Stomach (tissue), 9 donors: ENCODE results near the gene UBE2J1. TPM values are rescaled to one million over a fixed set of nuclear protein-coding genes. Genes with fewer than 3 reads are reported as not detected.
A peak's percentile ranks its signal among the peaks of the same experiment; 100 is the strongest.

Source experiments
- DNase-seq, 2 donors: peaks; one replicate each; pipeline versions ENCODE4 v3.0.0 to v3.0.0-alpha.2; 2013 to 2019
- H3K27ac ChIP-seq, 5 donors: fragments of 200-600 bp in 4 of 5; sonication (generic) in 4 of 5; one replicate each; pipeline ENCODE4 v1.5.1; 2013 to 2019; ENCODE audit warnings: mild to moderate bottlenecking in 1 of 5, moderate library complexity in 1 of 5
- H3K27me3 ChIP-seq, 3 donors: fragments of 200-600 bp; sonication (generic); one replicate each; pipeline ENCODE4 v1.5.1; 2017 to 2019; ENCODE audit warnings: mixed run types in 1 of 3
- H3K36me3 ChIP-seq, 4 donors: fragments of 200-600 bp; sonication (generic); 1 replicate in 3 of 4; 2 replicates in 1 of 4; pipeline ENCODE4 v1.5.1; 2016 to 2019
- H3K4me1 ChIP-seq, 4 donors: fragments of 200-600 bp; sonication (generic); one replicate each; pipeline ENCODE4 v1.5.1; 2016 to 2019
- H3K4me3 ChIP-seq, 4 donors: fragments of 200-600 bp; sonication (generic) in 3 of 4; one replicate each; pipeline ENCODE4 v1.5.1; 2016 to 2019; ENCODE audit warnings: mild to moderate bottlenecking in 1 of 4
- H3K9me3 ChIP-seq, 4 donors: fragments of 200-600 bp; sonication (generic); one replicate each; pipeline ENCODE4 v1.5.1; 2016 to 2019
- EP300 ChIP-seq: sonication (generic); formaldehyde crosslinking; IDR thresholded peaks from one replicate; pipeline ENCODE4 v1.6.1; 2017; ENCODE audit warnings: antibody characterized with exemption
- POLR2A ChIP-seq, 4 donors: fragments of 450-650 bp; IDR thresholded peaks; one replicate each; pipeline ENCODE4 v1.6.1; 2016; ENCODE audit warnings: antibody characterized with exemption in 4 of 4, control low read depth in 2 of 4, mild to moderate bottlenecking in 1 of 4, moderate library complexity in 1 of 4
- POLR2AphosphoS5 ChIP-seq, 3 donors: sonication (generic); formaldehyde crosslinking; IDR thresholded peaks; one replicate each; pipeline ENCODE4 v1.6.1; 2016; ENCODE audit warnings: antibody characterized with exemption in 3 of 3
- WGBS, 5 donors: extraction: QIAGEN DNeasy Blood & Tissue Kit in 3 of 5; methylation state at CpG; one replicate each; pipeline versions ENCODE4 v1.1.5 to v1.1.7; 2013 to 2018; 5-methylcytosine and 5-hydroxymethylcytosine counted together
- intact Hi-C: fragments of 100-400 bp; cut with DNase I; formaldehyde crosslinking; loops from one replicate; pipeline ENCODE4 v1.15.1; 2023; ENCODE audit warnings: low total_unique reads
- polyA plus RNA-seq, 3 donors: library from polyadenylated mRNA; stranded (reverse); fragments of 200-250 nt; gene quantifications; one replicate each; pipeline ENCODE4 v1.2.3, GENCODE V29; 2013
- total RNA-seq, 5 donors: library from RNA; depleted of rRNA; stranded (reverse); fragments of >200 nt; gene quantifications; one replicate each; pipeline versions ENCODE4 v1.1.0 to v1.2.3, GENCODE V29; 2014 to 2016
- TF ChIP-seq, protein P1 (sequence below), 7 experiments: fragments of 450-650 bp in 4 of 7; fragments of 200-600 bp in 3 of 7; sonication (generic) in 3 of 7; IDR thresholded peaks; one replicate each; pipeline ENCODE4 v1.5.1; 2016 to 2019; ENCODE audit warnings: antibody characterized with exemption in 7 of 7, control low read depth in 2 of 7, mild to moderate bottlenecking in 1 of 7
- donor health status: healthy with polysubstance abuse.
- donor health status: Bipolar disorder and iron deficiency.
- donor health status: healthy.

The UBE2J1 gene
- total and polyA plus RNA-seq, 8 donors, result 5.2 to 58.6 (median 24.0) TPM

DNA sequence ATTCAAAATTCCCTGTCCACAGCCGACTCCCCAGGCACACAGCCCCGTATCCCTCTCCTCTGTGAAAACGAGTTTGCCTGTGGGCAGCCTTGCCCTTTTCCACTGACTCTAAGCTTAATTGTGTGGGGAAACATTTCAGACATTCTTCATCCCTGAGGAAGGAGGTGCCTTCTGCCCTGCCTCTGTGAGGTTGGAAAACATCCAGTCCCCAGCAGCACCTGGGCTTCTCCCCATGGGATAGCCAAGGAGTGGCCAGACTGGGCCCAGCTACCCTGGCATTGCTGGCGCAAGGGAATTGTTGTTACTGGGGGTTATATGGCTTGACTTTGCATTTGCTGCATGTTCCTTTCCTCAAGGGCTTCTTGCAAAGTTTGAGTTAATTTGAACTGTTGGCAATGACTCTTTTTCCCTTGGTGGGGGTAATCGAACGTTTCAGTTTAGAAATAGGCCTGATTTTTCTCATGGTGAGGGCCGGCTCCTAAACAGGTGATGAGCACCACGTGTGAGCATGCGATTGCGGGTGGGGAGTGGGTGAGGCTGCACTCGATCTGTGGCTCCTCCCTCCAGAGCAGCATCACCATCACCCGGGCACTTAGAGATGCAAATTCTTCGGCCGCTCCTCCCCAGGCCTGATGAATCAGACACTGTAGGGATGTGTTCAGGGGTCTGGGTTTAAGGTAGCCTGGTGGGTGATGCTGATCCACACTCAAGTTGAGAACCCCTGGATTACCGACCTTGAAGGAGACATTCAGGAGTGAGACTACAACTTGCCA lies 67.4 kb downstream of the UBE2J1 start:
- 74 to 83% (median 81%) methylated on average over 12 to 15 of the region's 15 CpGs for WGBS, 5 donors
- no peak for TF ChIP-seq POLR2A (IDR thresholded peaks at IDR 0.05)
- TF ChIP-seq, protein P1, sequence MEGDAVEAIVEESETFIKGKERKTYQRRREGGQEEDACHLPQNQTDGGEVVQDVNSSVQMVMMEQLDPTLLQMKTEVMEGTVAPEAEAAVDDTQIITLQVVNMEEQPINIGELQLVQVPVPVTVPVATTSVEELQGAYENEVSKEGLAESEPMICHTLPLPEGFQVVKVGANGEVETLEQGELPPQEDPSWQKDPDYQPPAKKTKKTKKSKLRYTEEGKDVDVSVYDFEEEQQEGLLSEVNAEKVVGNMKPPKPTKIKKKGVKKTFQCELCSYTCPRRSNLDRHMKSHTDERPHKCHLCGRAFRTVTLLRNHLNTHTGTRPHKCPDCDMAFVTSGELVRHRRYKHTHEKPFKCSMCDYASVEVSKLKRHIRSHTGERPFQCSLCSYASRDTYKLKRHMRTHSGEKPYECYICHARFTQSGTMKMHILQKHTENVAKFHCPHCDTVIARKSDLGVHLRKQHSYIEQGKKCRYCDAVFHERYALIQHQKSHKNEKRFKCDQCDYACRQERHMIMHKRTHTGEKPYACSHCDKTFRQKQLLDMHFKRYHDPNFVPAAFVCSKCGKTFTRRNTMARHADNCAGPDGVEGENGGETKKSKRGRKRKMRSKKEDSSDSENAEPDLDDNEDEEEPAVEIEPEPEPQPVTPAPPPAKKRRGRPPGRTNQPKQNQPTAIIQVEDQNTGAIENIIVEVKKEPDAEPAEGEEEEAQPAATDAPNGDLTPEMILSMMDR (IDR thresholded peaks at IDR 0.05), result no peak
- no peak for TF ChIP-seq EP300
- TF ChIP-seq POLR2AphosphoS5 (IDR thresholded peaks at IDR 0.05), result no peak
- H3K4me1 ChIP-seq, result no peaks in the 10 kb centered on the region
- no peaks in the 10 kb centered on the region for H3K36me3 ChIP-seq
- no peaks in the 10 kb centered on the region for H3K9me3 ChIP-seq
- intact Hi-C loops, result no loop called here
- DNase-seq, result no peak
- no peak overlapping the region for H3K4me3 ChIP-seq
- H3K27ac ChIP-seq, result no peak overlapping the region
- H3K27me3 ChIP-seq, result no peaks in the 10 kb centered on the region

DNA sequence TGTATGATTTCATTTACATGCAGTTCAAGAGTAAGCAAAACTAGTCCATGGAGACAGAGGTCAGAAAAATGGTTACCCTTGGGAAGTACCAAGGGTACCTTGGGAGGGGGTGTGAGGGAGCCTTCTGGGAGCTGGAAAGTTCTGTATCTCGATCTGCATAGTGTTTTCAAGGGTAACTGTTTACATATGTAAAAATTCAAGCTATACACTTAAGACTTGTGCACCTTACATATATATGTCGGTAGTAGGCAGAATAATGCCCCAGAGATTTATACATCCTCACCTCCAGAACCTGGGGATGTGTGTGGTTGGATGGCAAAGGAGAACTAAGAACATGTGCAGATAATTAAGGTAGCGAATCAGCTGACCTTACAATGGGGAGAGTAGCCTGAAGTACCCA lies 68.4 kb downstream of the UBE2J1 start:
- intact Hi-C loops, result no loop called here
- no peaks in the 10 kb centered on the region for H3K27me3 ChIP-seq
- no peaks in the 10 kb centered on the region for H3K36me3 ChIP-seq
- H3K4me3 ChIP-seq, result no peak overlapping the region
- DNase-seq, result no peak
- H3K4me1 ChIP-seq, result no peaks in the 10 kb centered on the region
- H3K9me3 ChIP-seq, result no peaks in the 10 kb centered on the region
- TF ChIP-seq EP300, result no peak
- TF ChIP-seq POLR2AphosphoS5 (IDR thresholded peaks at IDR 0.05), result no peak
- TF ChIP-seq, protein P1 (IDR thresholded peaks at IDR 0.05), result no peak
- no peak for TF ChIP-seq POLR2A (IDR thresholded peaks at IDR 0.05)
- 79 to 92% (median 85%) methylated on average over 3 of the region's 3 CpGs for WGBS, 5 donors
- H3K27ac ChIP-seq, result no peak overlapping the region

DNA sequence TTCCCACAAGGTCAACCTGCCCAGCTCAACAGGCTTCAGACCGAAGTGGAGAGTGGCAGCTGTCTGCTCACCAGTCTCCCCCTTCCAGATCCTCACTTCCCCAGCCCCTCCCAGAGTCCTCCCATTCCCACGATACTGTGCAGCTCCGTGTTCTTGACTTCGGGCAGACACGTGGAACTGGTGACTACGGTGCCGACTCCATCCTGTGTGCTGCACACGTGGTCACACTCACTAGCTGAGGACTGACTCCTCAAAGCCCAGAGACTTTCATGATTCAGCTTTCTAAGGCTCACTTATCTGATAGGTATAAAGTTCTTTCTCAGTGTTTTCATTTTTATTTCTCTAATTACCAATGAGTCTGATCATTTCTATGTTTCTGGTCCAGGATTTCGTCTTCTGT lies 69.8 kb downstream of the UBE2J1 start:
- Histone ChIP-seq H3K4me3 (no peak overlapping the region), H3K4me1 (no peaks in the 10 kb centered on the region), H3K27me3 (no peaks in the 10 kb centered on the region), H3K36me3 (no peaks in the 10 kb centered on the region), H3K27ac (no peak overlapping the region), H3K9me3 (no peaks in the 10 kb centered on the region)
- TF ChIP-seq, protein P1 (IDR thresholded peaks at IDR 0.05), result no peak
- TF ChIP-seq EP300, result no peak
- TF ChIP-seq POLR2A (IDR thresholded peaks at IDR 0.05), result no peak
- TF ChIP-seq POLR2AphosphoS5 (IDR thresholded peaks at IDR 0.05), result no peak
- intact Hi-C loops, result no loop called here
- 91 to 95% (median 92%) methylated on average over 9 of the region's 9 CpGs for WGBS, 5 donors
- no peak for DNase-seq

DNA sequence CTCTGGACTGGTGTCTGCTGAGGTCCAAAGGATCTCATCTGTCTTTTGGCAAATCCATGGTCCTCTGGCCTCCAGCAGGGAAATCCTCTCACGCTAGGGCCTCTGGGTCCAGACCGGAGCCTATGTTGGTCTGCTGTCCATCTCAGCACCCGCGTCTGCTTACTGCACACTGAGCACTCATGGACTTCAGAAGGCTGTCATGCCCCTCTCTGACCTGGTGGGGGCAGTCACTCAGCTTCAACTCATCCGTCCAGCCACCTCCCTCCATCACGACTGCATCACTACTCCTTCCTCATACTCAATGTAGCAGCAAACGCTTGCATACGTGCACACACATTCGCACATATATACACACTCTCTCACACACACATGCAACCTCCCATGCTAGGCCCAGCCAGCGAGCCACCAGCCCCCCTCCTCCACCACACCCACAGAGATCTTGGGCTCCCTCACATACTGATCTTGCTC lies 70.7 kb downstream of the UBE2J1 start:
- Histone ChIP-seq H3K4me1 (no peaks in the 10 kb centered on the region), H3K9me3 (no peaks in the 10 kb centered on the region), H3K4me3 (no peak overlapping the region), H3K27me3 (no peaks in the 10 kb centered on the region), H3K36me3 (no peaks in the 10 kb centered on the region), H3K27ac (no peak overlapping the region)
- 62 to 73% (median 65%) methylated on average over 10 of the region's 10 CpGs for WGBS, 5 donors
- peak; percentile 37 to 41 for DNase-seq
- intact Hi-C loops, result no loop called here
- TF ChIP-seq EP300 (no peak), POLR2AphosphoS5 (IDR thresholded peaks at IDR 0.05) (no peak), POLR2A (IDR thresholded peaks at IDR 0.05) (no peak)
- TF ChIP-seq, protein P1 (IDR thresholded peaks at IDR 0.05), result peak in 1 of 7 experiments; percentile 28
